GM23338 (cell line): ENCODE data around the gene SORCS2. TPM values are rescaled to one million over a fixed set of nuclear protein-coding genes. Genes with fewer than 3 reads are reported as not detected.

ENCODE experiments used
- ATAC-seq: fragments of 200-7000 bp; cut with Tn5 transposase; 3 replicates; pipeline ENCODE4 v1.9.1; 2020
- DNase-seq: peaks from one replicate; pipeline ENCODE4 v3.0.0-alpha.2; 2015; ENCODE audit warnings: low spot score
- H2AFZ ChIP-seq: fragments of 200-600 bp; sonication (generic); 2 replicates; pipeline ENCODE4 v1.8.0; 2016; ENCODE audit warnings: antibody characterized with exemption, mild to moderate bottlenecking, moderate library complexity
- H3F3A ChIP-seq: fragments of 200-600 bp; sonication (generic); replicated peaks from 2 replicates; pipeline ENCODE4 v1.8.0; 2017; ENCODE audit warnings: antibody characterized with exemption, mixed run types, low read depth
- H3K27ac ChIP-seq: fragments of 200-600 bp; sonication (generic); 2 replicates; pipeline ENCODE4 v1.6.1; 2016; ENCODE audit warnings: low read depth
- H3K27me3 ChIP-seq: fragments of 200-600 bp; sonication (generic); 2 replicates; pipeline ENCODE4 v1.8.0; 2016; ENCODE audit warnings: mild to moderate bottlenecking, mixed run types, moderate library complexity; ENCODE audit not compliant: insufficient read depth
- H3K36me3 ChIP-seq: fragments of 200-600 bp; sonication (generic); 2 replicates; pipeline ENCODE4 v1.8.0; 2016; ENCODE audit warnings: mild to moderate bottlenecking; ENCODE audit not compliant: insufficient read depth
- H3K4me1 ChIP-seq: fragments of 200-600 bp; sonication (generic); 2 replicates; pipeline ENCODE4 v1.8.0; 2016; ENCODE audit warnings: mild to moderate bottlenecking, moderate library complexity; ENCODE audit not compliant: insufficient read depth
- H3K4me2 ChIP-seq: fragments of 200-600 bp; sonication (generic); 2 replicates; pipeline ENCODE4 v1.7.1; 2017; ENCODE audit warnings: mixed run types
- H3K4me3 ChIP-seq: fragments of 200-600 bp; sonication (generic); 2 replicates; pipeline ENCODE4 v1.6.1; 2016; ENCODE audit warnings: mixed run types
- H3K79me2 ChIP-seq: fragments of 200-600 bp; sonication (generic); replicated peaks from 2 replicates; pipeline ENCODE4 v1.8.0; 2017; ENCODE audit warnings: mild to moderate bottlenecking; ENCODE audit not compliant: insufficient read depth
- H3K9me2 ChIP-seq: fragments of 200-600 bp; sonication (generic); 2 replicates; pipeline ENCODE4 v1.8.0; 2017; ENCODE audit not compliant: insufficient read depth
- H4K20me1 ChIP-seq: fragments of 200-600 bp; sonication (generic); replicated peaks from 2 replicates; pipeline ENCODE4 v1.8.0; 2017; ENCODE audit warnings: mild to moderate bottlenecking; ENCODE audit not compliant: insufficient read depth
- H3K27ac Mint-ChIP-seq: 2 replicates; pipeline ENCODE4 v1.8.0; 2020; ENCODE audit warnings: inconsistent platforms, mild to moderate bottlenecking, moderate library complexity, mixed read lengths
- H3K27me3 Mint-ChIP-seq: 3 replicates; pipeline ENCODE4 v1.8.0; 2022; ENCODE audit warnings: low read depth, mild to moderate bottlenecking, moderate library complexity, mixed read lengths, inconsistent platforms; ENCODE audit not compliant: insufficient read depth, poor library complexity
- H3K36me3 Mint-ChIP-seq: 3 replicates; pipeline ENCODE4 v1.8.0; 2021; ENCODE audit warnings: low read depth, mild to moderate bottlenecking, inconsistent platforms, moderate library complexity, mixed read lengths
- H3K4me1 Mint-ChIP-seq: 3 replicates; pipeline ENCODE4 v1.8.0; 2020; ENCODE audit warnings: mild to moderate bottlenecking, inconsistent platforms, mixed read lengths
- H3K4me3 Mint-ChIP-seq: 3 replicates; pipeline ENCODE4 v1.8.0; 2021; ENCODE audit warnings: moderate library complexity, mild to moderate bottlenecking, inconsistent platforms, mixed read lengths
- H3K9me3 Mint-ChIP-seq: 3 replicates; pipeline ENCODE4 v1.8.0; 2020; ENCODE audit warnings: moderate library complexity, mild to moderate bottlenecking, inconsistent platforms, mixed read lengths
- CREB1 ChIP-seq: fragments of 250-450 bp; sonication (Bioruptor Pico); IDR thresholded peaks from 2 replicates; pipeline ENCODE4 v1.5.0; 2020; ENCODE audit warnings: low read depth, mild to moderate bottlenecking, moderate library complexity
- ETS1 ChIP-seq: IDR thresholded peaks from 2 replicates; pipeline ENCODE4 v1.6.1; 2016; ENCODE audit warnings: antibody characterized with exemption
- EZH2 ChIP-seq: fragments of 200-600 bp; sonication (generic); IDR thresholded peaks from one replicate; pipeline ENCODE4 v1.8.0; 2017; ENCODE audit warnings: antibody characterized with exemption, mild to moderate bottlenecking, low read depth; ENCODE audit not compliant: unreplicated experiment
- JUNB ChIP-seq: IDR thresholded peaks from one replicate; pipeline ENCODE4 v1.6.1; 2016; ENCODE audit warnings: antibody characterized with exemption; ENCODE audit not compliant: unreplicated experiment
- NANOG ChIP-seq: IDR thresholded peaks from 2 replicates; pipeline ENCODE4 v1.6.1; 2016; ENCODE audit warnings: antibody characterized with exemption, borderline replicate concordance
- POLR2AphosphoS5 ChIP-seq: IDR thresholded peaks from 2 replicates; pipeline ENCODE4 v1.6.1; 2016; ENCODE audit warnings: antibody characterized with exemption, low read depth
- STAT1 ChIP-seq: IDR thresholded peaks from one replicate; pipeline ENCODE4 v1.6.1; 2016; ENCODE audit warnings: antibody characterized with exemption; ENCODE audit not compliant: unreplicated experiment
- ZNF114 ChIP-seq: fragments of 250-450 bp; sonication (Bioruptor Pico); IDR thresholded peaks from 2 replicates; pipeline ENCODE4 v1.5.0; 2020; ENCODE audit warnings: mild to moderate bottlenecking, moderate library complexity
- ZNF331 ChIP-seq: fragments of 250-450 bp; sonication (Bioruptor Pico); IDR thresholded peaks from 2 replicates; pipeline ENCODE4 v1.5.0; 2020; ENCODE audit warnings: low read depth, mild to moderate bottlenecking, moderate library complexity
- polyA plus RNA-seq: library from polyadenylated mRNA; unstranded; fragments of >200 nt; fragmentation: Nextera tagmentation; extraction: Ambion mirVana; gene quantifications from 2 replicates; pipeline ENCODE4 v1.2.1, GENCODE V29; 2016
- total RNA-seq: library from RNA; depleted of rRNA; stranded (reverse); fragments of >200 nt; shearing (Covaris generic); gene quantifications from 2 replicates; pipeline ENCODE4 v1.2.3, GENCODE V29; 2014
- TF ChIP-seq, protein P1 (sequence below): fragments of 250-450 bp; sonication (Bioruptor Pico); IDR thresholded peaks from 2 replicates; pipeline ENCODE4 v1.5.0; 2020; ENCODE audit warnings: mild to moderate bottlenecking, moderate library complexity
- TF ChIP-seq, protein P2 (sequence below), 2 experiments: fragments of 200-600 bp in 1 of 2; sonication (generic) in 1 of 2; conservative IDR thresholded peaks; 2 replicates each; pipeline versions ENCODE4 v1.5.1 to v1.6.1; 2016 to 2017; ENCODE audit warnings: antibody characterized with exemption in 2 of 2, low read depth in 2 of 2, mild to moderate bottlenecking in 2 of 2, moderate library complexity in 1 of 2
- TF ChIP-seq, protein P3 (sequence below): IDR thresholded peaks from one replicate; pipeline ENCODE4 v1.6.1; 2018; ENCODE audit warnings: antibody characterized with exemption; ENCODE audit not compliant: unreplicated experiment

SORCS2 gene
- total and polyA plus RNA-seq, 2 experiments from 2014 or later: 0.47 to 2.4 TPM

DNA sequence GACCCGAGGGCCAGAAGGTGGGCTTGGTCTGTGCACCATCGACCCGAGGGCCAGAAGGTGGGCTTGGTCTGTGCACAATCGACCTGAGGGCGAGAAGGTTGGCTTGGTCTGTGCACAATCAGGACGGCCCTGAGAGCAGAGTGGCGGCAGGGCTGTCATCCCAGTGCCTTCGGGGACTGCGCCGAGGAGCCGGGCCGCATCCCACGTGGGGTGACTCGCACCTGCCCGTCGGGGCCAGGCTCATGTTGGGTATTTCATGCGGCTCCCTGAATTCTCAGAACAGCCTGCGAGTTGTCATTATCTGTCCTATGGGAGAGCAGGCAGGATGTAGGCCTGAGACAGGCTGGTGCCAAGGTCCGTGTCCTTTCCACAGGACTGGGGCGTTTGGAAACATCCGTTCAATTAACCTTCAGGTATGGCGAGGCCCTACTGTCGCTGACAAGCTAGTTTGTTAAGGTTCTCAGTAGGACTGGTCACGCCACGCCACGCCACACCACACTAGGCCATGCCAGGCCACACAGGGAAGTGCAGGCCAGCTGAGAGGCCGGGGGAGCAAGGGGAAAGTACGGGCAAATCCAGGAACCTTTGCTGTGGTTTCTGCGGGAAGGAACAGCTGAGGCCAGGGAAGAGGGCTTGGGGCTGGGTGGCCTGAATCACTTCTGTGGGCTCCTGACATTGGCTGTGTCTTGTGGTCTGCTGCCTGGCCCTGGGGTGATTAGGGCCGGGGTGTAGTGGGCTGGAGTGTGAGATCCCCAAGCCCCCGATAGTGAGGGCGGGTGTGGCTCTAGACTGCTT, 564.4 kb downstream of the SORCS2 start:
- no peaks in the 10 kb centered on the region for H3K79me2 ChIP-seq
- H3K27me3 Mint-ChIP-seq: peaks cover 11% of the 10 kb centered on the region
- no peak for TF ChIP-seq JUNB
- no peak for TF ChIP-seq ETS1
- TF ChIP-seq STAT1: no peak
- no peak for TF ChIP-seq ZNF331 (CRISPR knock-in tag)
- TF ChIP-seq POLR2AphosphoS5: no peak
- TF ChIP-seq CREB1 (CRISPR knock-in tag): no peak
- TF ChIP-seq NANOG: no peak
- TF ChIP-seq, protein P1, sequence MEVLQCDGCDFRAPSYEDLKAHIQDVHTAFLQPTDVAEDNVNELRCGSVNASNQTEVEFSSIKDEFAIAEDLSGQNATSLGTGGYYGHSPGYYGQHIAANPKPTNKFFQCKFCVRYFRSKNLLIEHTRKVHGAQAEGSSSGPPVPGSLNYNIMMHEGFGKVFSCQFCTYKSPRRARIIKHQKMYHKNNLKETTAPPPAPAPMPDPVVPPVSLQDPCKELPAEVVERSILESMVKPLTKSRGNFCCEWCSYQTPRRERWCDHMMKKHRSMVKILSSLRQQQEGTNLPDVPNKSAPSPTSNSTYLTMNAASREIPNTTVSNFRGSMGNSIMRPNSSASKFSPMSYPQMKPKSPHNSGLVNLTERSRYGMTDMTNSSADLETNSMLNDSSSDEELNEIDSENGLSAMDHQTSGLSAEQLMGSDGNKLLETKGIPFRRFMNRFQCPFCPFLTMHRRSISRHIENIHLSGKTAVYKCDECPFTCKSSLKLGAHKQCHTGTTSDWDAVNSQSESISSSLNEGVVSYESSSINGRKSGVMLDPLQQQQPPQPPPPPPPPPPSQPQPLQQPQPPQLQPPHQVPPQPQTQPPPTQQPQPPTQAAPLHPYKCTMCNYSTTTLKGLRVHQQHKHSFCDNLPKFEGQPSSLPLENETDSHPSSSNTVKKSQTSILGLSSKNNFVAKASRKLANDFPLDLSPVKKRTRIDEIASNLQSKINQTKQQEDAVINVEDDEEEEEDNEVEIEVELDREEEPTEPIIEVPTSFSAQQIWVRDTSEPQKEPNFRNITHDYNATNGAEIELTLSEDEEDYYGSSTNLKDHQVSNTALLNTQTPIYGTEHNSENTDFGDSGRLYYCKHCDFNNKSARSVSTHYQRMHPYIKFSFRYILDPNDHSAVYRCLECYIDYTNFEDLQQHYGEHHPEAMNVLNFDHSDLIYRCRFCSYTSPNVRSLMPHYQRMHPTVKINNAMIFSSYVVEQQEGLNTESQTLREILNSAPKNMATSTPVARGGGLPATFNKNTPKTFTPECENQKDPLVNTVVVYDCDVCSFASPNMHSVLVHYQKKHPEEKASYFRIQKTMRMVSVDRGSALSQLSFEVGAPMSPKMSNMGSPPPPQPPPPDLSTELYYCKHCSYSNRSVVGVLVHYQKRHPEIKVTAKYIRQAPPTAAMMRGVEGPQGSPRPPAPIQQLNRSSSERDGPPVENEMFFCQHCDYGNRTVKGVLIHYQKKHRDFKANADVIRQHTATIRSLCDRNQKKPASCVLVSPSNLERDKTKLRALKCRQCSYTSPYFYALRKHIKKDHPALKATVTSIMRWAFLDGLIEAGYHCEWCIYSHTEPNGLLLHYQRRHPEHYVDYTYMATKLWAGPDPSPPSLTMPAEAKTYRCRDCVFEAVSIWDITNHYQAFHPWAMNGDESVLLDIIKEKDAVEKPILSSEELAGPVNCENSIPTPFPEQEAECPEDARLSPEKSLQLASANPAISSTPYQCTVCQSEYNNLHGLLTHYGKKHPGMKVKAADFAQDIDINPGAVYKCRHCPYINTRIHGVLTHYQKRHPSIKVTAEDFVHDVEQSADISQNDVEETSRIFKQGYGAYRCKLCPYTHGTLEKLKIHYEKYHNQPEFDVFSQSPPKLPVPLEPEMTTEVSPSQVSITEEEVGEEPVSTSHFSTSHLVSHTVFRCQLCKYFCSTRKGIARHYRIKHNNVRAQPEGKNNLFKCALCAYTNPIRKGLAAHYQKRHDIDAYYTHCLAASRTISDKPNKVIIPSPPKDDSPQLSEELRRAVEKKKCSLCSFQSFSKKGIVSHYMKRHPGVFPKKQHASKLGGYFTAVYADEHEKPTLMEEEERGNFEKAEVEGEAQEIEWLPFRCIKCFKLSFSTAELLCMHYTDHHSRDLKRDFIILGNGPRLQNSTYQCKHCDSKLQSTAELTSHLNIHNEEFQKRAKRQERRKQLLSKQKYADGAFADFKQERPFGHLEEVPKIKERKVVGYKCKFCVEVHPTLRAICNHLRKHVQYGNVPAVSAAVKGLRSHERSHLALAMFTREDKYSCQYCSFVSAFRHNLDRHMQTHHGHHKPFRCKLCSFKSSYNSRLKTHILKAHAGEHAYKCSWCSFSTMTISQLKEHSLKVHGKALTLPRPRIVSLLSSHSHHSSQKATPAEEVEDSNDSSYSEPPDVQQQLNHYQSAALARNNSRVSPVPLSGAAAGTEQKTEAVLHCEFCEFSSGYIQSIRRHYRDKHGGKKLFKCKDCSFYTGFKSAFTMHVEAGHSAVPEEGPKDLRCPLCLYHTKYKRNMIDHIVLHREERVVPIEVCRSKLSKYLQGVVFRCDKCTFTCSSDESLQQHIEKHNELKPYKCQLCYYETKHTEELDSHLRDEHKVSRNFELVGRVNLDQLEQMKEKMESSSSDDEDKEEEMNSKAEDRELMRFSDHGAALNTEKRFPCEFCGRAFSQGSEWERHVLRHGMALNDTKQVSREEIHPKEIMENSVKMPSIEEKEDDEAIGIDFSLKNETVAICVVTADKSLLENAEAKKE (CRISPR knock-in tag): no peak
- TF ChIP-seq, protein P2, sequence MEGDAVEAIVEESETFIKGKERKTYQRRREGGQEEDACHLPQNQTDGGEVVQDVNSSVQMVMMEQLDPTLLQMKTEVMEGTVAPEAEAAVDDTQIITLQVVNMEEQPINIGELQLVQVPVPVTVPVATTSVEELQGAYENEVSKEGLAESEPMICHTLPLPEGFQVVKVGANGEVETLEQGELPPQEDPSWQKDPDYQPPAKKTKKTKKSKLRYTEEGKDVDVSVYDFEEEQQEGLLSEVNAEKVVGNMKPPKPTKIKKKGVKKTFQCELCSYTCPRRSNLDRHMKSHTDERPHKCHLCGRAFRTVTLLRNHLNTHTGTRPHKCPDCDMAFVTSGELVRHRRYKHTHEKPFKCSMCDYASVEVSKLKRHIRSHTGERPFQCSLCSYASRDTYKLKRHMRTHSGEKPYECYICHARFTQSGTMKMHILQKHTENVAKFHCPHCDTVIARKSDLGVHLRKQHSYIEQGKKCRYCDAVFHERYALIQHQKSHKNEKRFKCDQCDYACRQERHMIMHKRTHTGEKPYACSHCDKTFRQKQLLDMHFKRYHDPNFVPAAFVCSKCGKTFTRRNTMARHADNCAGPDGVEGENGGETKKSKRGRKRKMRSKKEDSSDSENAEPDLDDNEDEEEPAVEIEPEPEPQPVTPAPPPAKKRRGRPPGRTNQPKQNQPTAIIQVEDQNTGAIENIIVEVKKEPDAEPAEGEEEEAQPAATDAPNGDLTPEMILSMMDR (conservative IDR thresholded peaks at IDR 0.05; ENCODE audit: low read depth in 2 of 2): no peak
- TF ChIP-seq ZNF114: no peak
- TF ChIP-seq, protein P3, sequence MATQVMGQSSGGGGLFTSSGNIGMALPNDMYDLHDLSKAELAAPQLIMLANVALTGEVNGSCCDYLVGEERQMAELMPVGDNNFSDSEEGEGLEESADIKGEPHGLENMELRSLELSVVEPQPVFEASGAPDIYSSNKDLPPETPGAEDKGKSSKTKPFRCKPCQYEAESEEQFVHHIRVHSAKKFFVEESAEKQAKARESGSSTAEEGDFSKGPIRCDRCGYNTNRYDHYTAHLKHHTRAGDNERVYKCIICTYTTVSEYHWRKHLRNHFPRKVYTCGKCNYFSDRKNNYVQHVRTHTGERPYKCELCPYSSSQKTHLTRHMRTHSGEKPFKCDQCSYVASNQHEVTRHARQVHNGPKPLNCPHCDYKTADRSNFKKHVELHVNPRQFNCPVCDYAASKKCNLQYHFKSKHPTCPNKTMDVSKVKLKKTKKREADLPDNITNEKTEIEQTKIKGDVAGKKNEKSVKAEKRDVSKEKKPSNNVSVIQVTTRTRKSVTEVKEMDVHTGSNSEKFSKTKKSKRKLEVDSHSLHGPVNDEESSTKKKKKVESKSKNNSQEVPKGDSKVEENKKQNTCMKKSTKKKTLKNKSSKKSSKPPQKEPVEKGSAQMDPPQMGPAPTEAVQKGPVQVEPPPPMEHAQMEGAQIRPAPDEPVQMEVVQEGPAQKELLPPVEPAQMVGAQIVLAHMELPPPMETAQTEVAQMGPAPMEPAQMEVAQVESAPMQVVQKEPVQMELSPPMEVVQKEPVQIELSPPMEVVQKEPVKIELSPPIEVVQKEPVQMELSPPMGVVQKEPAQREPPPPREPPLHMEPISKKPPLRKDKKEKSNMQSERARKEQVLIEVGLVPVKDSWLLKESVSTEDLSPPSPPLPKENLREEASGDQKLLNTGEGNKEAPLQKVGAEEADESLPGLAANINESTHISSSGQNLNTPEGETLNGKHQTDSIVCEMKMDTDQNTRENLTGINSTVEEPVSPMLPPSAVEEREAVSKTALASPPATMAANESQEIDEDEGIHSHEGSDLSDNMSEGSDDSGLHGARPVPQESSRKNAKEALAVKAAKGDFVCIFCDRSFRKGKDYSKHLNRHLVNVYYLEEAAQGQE: no peak
- no peak for TF ChIP-seq EZH2
- H3F3A ChIP-seq: 0 out of 2 replicates have a peak, but pooled peaks cover under 1% of the 10 kb centered on the region
- H3K27ac ChIP-seq: no peak overlapping the region
- no peak overlapping the region for H3K4me3 ChIP-seq
- H3K36me3 ChIP-seq: no peaks in the 10 kb centered on the region
- no peaks in the 10 kb centered on the region for H3K9me2 ChIP-seq
- H2AFZ ChIP-seq: no peak overlapping the region
- no peaks in the 10 kb centered on the region for H3K36me3 Mint-ChIP-seq
- no peaks in the 10 kb centered on the region for H3K4me1 ChIP-seq
- H3K4me2 ChIP-seq: no peak overlapping the region
- no peak for DNase-seq
- H3K4me1 Mint-ChIP-seq: peaks cover 4% of the 10 kb centered on the region; the same call in 2 of the 3 replicates
- H3K9me3 Mint-ChIP-seq: no peaks in the 10 kb centered on the region
- H4K20me1 ChIP-seq: no peaks in the 10 kb centered on the region
- no peak for ATAC-seq
- no peak overlapping the region for H3K4me3 Mint-ChIP-seq
- no peak overlapping the region for H3K27ac Mint-ChIP-seq
- no peaks in the 10 kb centered on the region for H3K27me3 ChIP-seq
